ENCODE data around the gene ANAPC15. TPM values are rescaled to one million over a fixed set of nuclear protein-coding genes. Genes with fewer than 3 reads are reported as not detected.
"Not testable (repeated sequence)": the region's sequence is repeated elsewhere in the genome, so short reads cannot be mapped to it uniquely, and the experiment has no call there.

The ANAPC15 gene
- total RNA-seq, 4 donors from 2014 or later = 5.0 to 27.8 (median 24.9) TPM

DNA sequence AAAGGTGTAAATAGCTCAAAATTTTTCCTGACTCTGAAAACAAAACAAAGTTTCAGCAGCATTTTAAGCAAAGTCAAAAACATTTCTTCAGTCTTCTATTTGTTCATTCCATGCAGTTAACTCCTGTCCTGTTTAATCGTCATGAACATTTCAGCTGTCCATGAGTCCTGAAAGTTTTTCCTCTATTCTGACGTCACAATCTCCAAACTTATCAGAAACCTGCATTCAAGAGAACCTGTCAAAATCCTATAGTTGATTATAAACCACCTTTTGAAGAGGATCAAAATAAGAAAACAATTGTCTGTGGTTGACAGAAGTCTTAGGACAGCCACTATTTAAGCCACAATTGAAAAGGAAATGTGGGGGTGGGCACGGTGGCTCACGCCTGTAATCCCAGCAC lies 38.4 kb upstream of the ANAPC15 start:
- no peak for DNase-seq (ENCODE audit: low spot score in 2 of 2)
- intact Hi-C loops (cut with DNase I; ENCODE audit: low total_unique reads) = no loop called here
- TF ChIP-seq, protein P1, sequence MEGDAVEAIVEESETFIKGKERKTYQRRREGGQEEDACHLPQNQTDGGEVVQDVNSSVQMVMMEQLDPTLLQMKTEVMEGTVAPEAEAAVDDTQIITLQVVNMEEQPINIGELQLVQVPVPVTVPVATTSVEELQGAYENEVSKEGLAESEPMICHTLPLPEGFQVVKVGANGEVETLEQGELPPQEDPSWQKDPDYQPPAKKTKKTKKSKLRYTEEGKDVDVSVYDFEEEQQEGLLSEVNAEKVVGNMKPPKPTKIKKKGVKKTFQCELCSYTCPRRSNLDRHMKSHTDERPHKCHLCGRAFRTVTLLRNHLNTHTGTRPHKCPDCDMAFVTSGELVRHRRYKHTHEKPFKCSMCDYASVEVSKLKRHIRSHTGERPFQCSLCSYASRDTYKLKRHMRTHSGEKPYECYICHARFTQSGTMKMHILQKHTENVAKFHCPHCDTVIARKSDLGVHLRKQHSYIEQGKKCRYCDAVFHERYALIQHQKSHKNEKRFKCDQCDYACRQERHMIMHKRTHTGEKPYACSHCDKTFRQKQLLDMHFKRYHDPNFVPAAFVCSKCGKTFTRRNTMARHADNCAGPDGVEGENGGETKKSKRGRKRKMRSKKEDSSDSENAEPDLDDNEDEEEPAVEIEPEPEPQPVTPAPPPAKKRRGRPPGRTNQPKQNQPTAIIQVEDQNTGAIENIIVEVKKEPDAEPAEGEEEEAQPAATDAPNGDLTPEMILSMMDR (IDR thresholded peaks at IDR 0.05) = no peak
- no peak for TF ChIP-seq POLR2A (IDR thresholded peaks at IDR 0.05)
- no peak overlapping the region for H3K4me3 ChIP-seq (ENCODE audit: low read depth, poor library complexity, severe bottlenecking)
- WGBS, 2 donors = 69 to 76% methylated on average over 4 of the region's 4 CpGs

DNA sequence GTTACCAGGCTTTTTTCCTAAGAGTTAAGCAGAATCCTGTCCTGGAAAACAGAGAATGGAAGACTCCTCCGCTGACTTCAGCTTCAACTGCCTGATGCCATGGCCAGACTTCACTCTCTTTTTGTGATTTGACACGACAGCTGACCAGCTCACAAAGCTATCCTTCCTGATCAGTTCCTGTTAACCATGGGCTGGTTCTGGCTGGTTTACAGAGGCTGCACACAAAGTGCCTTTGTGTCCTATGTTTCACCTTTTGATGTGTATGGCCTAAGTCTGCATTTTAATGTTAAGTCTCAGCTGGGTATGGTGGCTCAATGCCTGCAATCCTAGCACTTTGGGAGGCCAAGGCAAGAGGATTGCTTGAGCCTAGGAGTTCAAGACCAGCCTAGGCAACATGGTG lies 34.1 kb upstream of the ANAPC15 start:
- DNase-seq (ENCODE audit: low spot score in 2 of 2) = no peak
- intact Hi-C loops (cut with DNase I; ENCODE audit: low total_unique reads) = no loop called here
- WGBS, 2 donors = 42 to 88% methylated on average over 2 of the region's 2 CpGs
- no peak for TF ChIP-seq POLR2A (IDR thresholded peaks at IDR 0.05)
- TF ChIP-seq, protein P1 (IDR thresholded peaks at IDR 0.05) = no peak
- H3K4me3 ChIP-seq (ENCODE audit: low read depth, poor library complexity, severe bottlenecking) = no peak overlapping the region

- no peak for DNase-seq (ENCODE audit: low spot score in 2 of 2)
- no peak overlapping the region for H3K4me3 ChIP-seq (ENCODE audit: low read depth, poor library complexity, severe bottlenecking)
- 46 to 51% methylated on average over 4 of the region's 4 CpGs for WGBS, 2 donors
- intact Hi-C loops (cut with DNase I; ENCODE audit: low total_unique reads) = no loop called here
- TF ChIP-seq, protein P1 (IDR thresholded peaks at IDR 0.05) = no peak
- no peak for TF ChIP-seq POLR2A (IDR thresholded peaks at IDR 0.05)
Measured at GRCh38 chr11:72144807-72145565, 32.5 kb upstream of the ANAPC15 start.

DNA sequence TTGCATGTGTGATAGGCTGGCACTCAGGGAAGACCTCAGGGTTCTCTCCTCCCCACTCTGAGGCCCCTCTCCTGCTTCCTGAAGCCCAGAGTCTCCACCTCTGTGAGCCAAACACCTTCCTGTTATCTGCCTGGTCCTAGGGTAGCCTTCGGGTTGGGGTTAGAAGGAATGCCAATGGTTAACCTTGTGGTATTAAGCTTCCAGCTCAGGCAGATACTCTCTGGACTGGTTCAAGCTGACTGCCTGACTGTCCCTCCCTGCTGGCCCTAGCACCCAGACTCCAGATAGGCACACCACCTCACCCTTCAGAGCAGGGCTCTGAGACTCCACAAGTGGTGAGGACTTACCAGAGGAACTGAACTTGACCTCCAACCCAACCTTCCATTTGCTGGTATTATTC lies 30.0 kb upstream of the ANAPC15 start:
- intact Hi-C loops (cut with DNase I; ENCODE audit: low total_unique reads); H3K4me3 ChIP-seq (ENCODE audit: low read depth, poor library complexity, severe bottlenecking); DNase-seq (ENCODE audit: low spot score in 2 of 2): not testable (repeated sequence)
- WGBS, 2 donors = 33% methylated on average over 1 of the region's 1 CpG; no CpG with 5 or more reads in 1 of the 2 donors

DNA sequence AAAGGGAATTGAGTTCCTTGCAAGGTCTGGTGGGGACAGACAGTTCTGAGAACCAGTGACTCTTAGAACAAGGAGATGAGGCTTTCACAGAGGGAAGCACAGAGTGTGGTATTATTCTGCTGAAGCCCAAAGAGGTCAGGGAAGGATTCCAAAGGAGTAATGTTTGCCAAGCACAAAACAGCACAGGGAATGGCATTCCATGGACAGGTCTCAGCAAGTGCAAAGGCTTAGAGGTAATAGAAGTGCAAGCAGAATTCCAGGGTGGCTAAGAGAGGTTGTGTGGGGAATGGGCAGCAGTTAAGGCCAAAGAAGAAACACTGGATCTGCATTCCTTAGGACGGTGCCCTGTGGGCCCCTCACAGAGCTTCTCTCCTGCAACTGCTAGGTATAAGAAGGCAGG lies 29.6 kb upstream of the ANAPC15 start:
- intact Hi-C loops (cut with DNase I; ENCODE audit: low total_unique reads); DNase-seq (ENCODE audit: low spot score in 2 of 2); H3K4me3 ChIP-seq (ENCODE audit: low read depth, poor library complexity, severe bottlenecking): not testable (repeated sequence)
- 10 to 67% methylated on average over 1 of the region's 1 CpG for WGBS, 2 donors

- WGBS, 2 donors = 52 to 55% methylated on average over 3 of the region's 3 CpGs
- TF ChIP-seq, protein P1 (IDR thresholded peaks at IDR 0.05) = no peak
- TF ChIP-seq POLR2A (IDR thresholded peaks at IDR 0.05) = no peak
- intact Hi-C loops (cut with DNase I; ENCODE audit: low total_unique reads) = no loop called here
- no peak overlapping the region for H3K4me3 ChIP-seq (ENCODE audit: low read depth, poor library complexity, severe bottlenecking)
- DNase-seq (ENCODE audit: low spot score in 2 of 2) = no peak
Measured at GRCh38 chr11:72141066-72141465, 28.6 kb upstream of the ANAPC15 start.

- no peak overlapping the region for H3K4me3 ChIP-seq (ENCODE audit: low read depth, poor library complexity, severe bottlenecking)
- 92 to 98% methylated on average over 2 of the region's 2 CpGs for WGBS, 2 donors
- intact Hi-C loops (cut with DNase I; ENCODE audit: low total_unique reads) = no loop called here
- DNase-seq (ENCODE audit: low spot score in 2 of 2) = no peak
- TF ChIP-seq, protein P1 (IDR thresholded peaks at IDR 0.05) = no peak
- TF ChIP-seq POLR2A (IDR thresholded peaks at IDR 0.05) = no peak
Measured at GRCh38 chr11:72140661-72141060, 28.2 kb upstream of the ANAPC15 start.
